OCI-LY7 (cell line): ENCODE results near the gene MTX2. TPM values are rescaled to one million over a fixed set of nuclear protein-coding genes. Genes with fewer than 3 reads are reported as not detected.

Experiments
- BruUV-seq: library from RNA; stranded (reverse); fragments of 400-500 nt; replicated peaks from 2 replicates; lab custom pipeline; 2021; lab: Mats Ljungman, UMichigan
- CTCF ChIA-PET: fragments of 300-600 bp; sonication (Branson Sonifier 250); formaldehyde crosslinking; loops from one replicate; lab custom pipeline; 2022; ENCODE audit warnings: antibody characterized with exemption; ENCODE audit not compliant: unreplicated experiment; lab: Charles Lee
- POLR2A ChIA-PET: fragments of 300-600 bp; sonication (Branson Sonifier 250); formaldehyde crosslinking; loops from one replicate; lab custom pipeline; 2022; ENCODE audit warnings: antibody characterized with exemption; lab: Charles Lee
- DNase-seq: peaks from one replicate; pipeline ENCODE4 v3.0.0-alpha.2; 2015; ENCODE audit warnings: low spot score
- H2AFZ ChIP-seq: fragments of 200-600 bp; sonication (generic), shearing (Covaris generic); 2 replicates; pipeline ENCODE4 v1.6.1; 2014; ENCODE audit warnings: mild to moderate bottlenecking, antibody characterized with exemption, low read length, moderate library complexity
- H3K27ac ChIP-seq: fragments of 200-600 bp; sonication (generic); 2 replicates; pipeline ENCODE4 v1.5.1; 2014; ENCODE audit warnings: mixed run types, low read depth, mild to moderate bottlenecking, moderate library complexity, low read length, inconsistent platforms; ENCODE audit not compliant: poor library complexity, severe bottlenecking
- H3K36me3 ChIP-seq: fragments of 200-600 bp; sonication (generic); 2 replicates; pipeline ENCODE4 v1.6.1; 2014; ENCODE audit warnings: mild to moderate bottlenecking, antibody characterized with exemption, low read length, moderate library complexity, mixed read lengths; ENCODE audit not compliant: insufficient read depth
- H3K4me1 ChIP-seq: fragments of 200-600 bp; sonication (generic); 2 replicates; pipeline ENCODE4 v1.5.1; 2014; ENCODE audit warnings: mild to moderate bottlenecking, low read length; ENCODE audit not compliant: insufficient read depth, poor library complexity, severe bottlenecking
- H3K4me2 ChIP-seq: fragments of 200-600 bp; sonication (generic); 2 replicates; pipeline ENCODE4 v1.6.1; 2014; ENCODE audit warnings: mild to moderate bottlenecking, low read length
- H3K4me3 ChIP-seq: fragments of 200-600 bp; sonication (generic); 2 replicates; pipeline ENCODE4 v1.5.1; 2014; ENCODE audit warnings: mild to moderate bottlenecking, low read depth, low read length; ENCODE audit not compliant: poor library complexity, severe bottlenecking
- H3K79me2 ChIP-seq: fragments of 200-600 bp; sonication (generic); 2 replicates; pipeline ENCODE4 v1.6.1; 2016; ENCODE audit warnings: low read depth, mild to moderate bottlenecking, low read length, moderate library complexity, mixed read lengths; ENCODE audit not compliant: insufficient read depth
- H3K9me2 ChIP-seq: fragments of 200-600 bp; sonication (generic); 2 replicates; pipeline ENCODE4 v1.6.1; 2016; ENCODE audit warnings: mild to moderate bottlenecking, low read length, mixed read lengths; ENCODE audit not compliant: insufficient read depth
- H3K9me3 ChIP-seq: fragments of 200-600 bp; sonication (generic); 2 replicates; pipeline ENCODE4 v1.6.1; 2014; ENCODE audit warnings: mild to moderate bottlenecking, mixed run types, low read length, mixed read lengths
- H4K20me1 ChIP-seq: fragments of 200-600 bp; sonication (generic); 2 replicates; pipeline ENCODE4 v1.6.1; 2014; ENCODE audit warnings: mild to moderate bottlenecking, antibody characterized with exemption, low read length, moderate library complexity, mixed read lengths; ENCODE audit not compliant: insufficient read depth
- CTCF ChIP-seq: fragments of 200-600 bp; sonication (generic); conservative IDR thresholded peaks from 2 replicates; pipeline ENCODE4 v1.5.1; 2014; ENCODE audit warnings: mild to moderate bottlenecking, antibody characterized with exemption, low read length, moderate library complexity, mixed read lengths
- EZH2phosphoT487 ChIP-seq: fragments of 200-600 bp; sonication (generic); IDR thresholded peaks from 2 replicates; pipeline ENCODE4 v1.6.1; 2018; ENCODE audit warnings: low read depth, borderline replicate concordance, mild to moderate bottlenecking, mixed run types, antibody characterized with exemption, low read length, moderate library complexity, mixed read lengths
- intact Hi-C: fragments of 100-400 bp; cut with micrococcal nuclease; formaldehyde crosslinking; loops from one replicate; pipeline ENCODE4 v1.10.0; 2022; ENCODE audit not compliant: unreplicated experiment
- total RNA-seq, 2 experiments: library from RNA; depleted of rRNA in 1 of 2; stranded (reverse); fragments of >200 nt in 1 of 2; shearing (Covaris generic) in 1 of 2; gene quantifications; 2 replicates each; pipeline ENCODE4 v1.2.3, GENCODE V29; 2014 to 2022

The MTX2 gene
- total RNA-seq, 2 experiments from 2014 or later = 31.9 to 71.3 TPM

- Histone ChIP-seq H3K4me1 (no peaks in the 10 kb centered on the region), H2AFZ (no peak overlapping the region), H3K79me2 (no peaks in the 10 kb centered on the region), H3K9me2 (no peaks in the 10 kb centered on the region), H3K4me2 (no peak overlapping the region), H3K4me3 (no peak overlapping the region), H3K36me3 (no peaks in the 10 kb centered on the region), H4K20me1 (no peaks in the 10 kb centered on the region), H3K9me3 (no peaks in the 10 kb centered on the region), H3K27ac (no peak overlapping the region)
- CTCF ChIA-PET = no interaction called here
- no TSS peak for BruUV-seq
- TF ChIP-seq EZH2phosphoT487 (no peak), CTCF (no peak)
- DNase-seq = no peak
- intact Hi-C loops = no loop called here
- POLR2A ChIA-PET = interaction anchor here (1.5 kb wide), 1 partner anchor 9 kb away, joined by 4 read pairs; no protein-coding TSS in a partner anchor
Observed at GRCh38 chr2:176246331-176246730, 22.9 kb upstream of the MTX2 start.

DNA sequence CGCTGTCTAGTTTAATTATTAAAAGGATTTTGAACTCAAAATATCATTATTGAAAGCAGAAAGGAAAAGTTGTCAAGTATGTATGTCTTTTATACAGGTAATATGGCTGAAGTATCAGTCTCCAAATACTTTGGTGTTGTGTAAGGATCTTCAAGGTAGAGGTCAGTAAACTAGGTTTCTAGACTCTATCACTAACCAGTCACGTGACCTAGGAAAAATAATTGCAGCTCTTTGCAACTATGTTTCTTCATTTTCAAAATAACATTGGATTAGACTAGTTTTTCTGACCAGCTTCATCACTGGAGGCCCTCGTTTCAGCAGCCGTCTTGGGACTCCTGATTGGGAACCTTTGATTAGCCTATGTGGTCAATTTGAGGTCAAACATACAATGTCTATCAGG lies 21.4 kb upstream of the MTX2 start:
- intact Hi-C loops = no loop called here
- no peak overlapping the region for H2AFZ ChIP-seq
- DNase-seq = no peak

More for the DNA sequence above, 21.4 kb upstream of the MTX2 start:
- Histone ChIP-seq H3K4me1 (no peaks in the 10 kb centered on the region), H4K20me1 (no peaks in the 10 kb centered on the region), H3K9me2 (no peaks in the 10 kb centered on the region), H3K27ac (no peak overlapping the region), H3K4me3 (no peak overlapping the region), H3K79me2 (no peaks in the 10 kb centered on the region), H3K36me3 (no peaks in the 10 kb centered on the region), H3K4me2 (no peak overlapping the region), H3K9me3 (no peaks in the 10 kb centered on the region)
- POLR2A ChIA-PET = interaction anchor here (0.5 to 0.6 kb wide), 2 partner anchors 28 to 198 kb away, joined by 4 to 8 read pairs; no protein-coding TSS in a partner anchor
- CTCF ChIA-PET = no interaction called here
- no TSS peak for BruUV-seq
- TF ChIP-seq CTCF (no peak), EZH2phosphoT487 (no peak)
